Stimulated activated CD8-positive, alpha-beta memory T cell treated with anti-CD3 and anti-CD28 coated beads, Interleukin-2, amount 100 ng/mL, for 1 hour (primary cell): ENCODE results near the gene RPL13A.

Experiments used
- DNase-seq, 2 donors: peaks; one replicate each; pipeline ENCODE4 v3.0.0-alpha.2; 2020; ENCODE audit warnings: low read depth in 2 of 2

Gene RPL13A

DNA sequence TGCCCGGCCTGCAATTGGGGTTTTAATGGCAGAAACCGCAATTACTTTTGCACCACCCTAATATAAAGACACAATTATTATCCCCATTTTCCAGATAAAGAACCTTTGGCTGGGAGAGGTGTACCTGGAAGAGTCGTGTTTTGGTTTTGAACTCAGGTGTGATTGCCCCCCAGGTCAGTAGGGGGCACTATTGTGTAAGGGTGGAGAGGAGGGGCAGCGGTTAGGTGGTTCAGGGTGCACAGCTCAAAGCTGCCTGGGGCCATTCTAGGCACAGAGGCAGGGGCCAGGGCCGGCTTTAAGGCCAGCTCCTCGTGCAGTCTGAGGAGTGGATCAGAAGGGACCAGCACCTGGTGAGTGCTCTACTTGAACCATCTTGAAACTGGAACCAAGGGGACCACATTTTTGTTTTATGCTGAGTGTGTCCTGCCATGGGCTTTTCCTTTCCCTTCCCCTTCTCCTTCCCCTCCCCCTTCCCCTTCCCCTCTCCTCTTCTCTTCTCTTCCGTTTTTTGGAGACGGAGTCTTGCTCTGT is 19.2 kb downstream of the RPL13A start:
- peak; percentile 54 to 64 for DNase-seq

DNA sequence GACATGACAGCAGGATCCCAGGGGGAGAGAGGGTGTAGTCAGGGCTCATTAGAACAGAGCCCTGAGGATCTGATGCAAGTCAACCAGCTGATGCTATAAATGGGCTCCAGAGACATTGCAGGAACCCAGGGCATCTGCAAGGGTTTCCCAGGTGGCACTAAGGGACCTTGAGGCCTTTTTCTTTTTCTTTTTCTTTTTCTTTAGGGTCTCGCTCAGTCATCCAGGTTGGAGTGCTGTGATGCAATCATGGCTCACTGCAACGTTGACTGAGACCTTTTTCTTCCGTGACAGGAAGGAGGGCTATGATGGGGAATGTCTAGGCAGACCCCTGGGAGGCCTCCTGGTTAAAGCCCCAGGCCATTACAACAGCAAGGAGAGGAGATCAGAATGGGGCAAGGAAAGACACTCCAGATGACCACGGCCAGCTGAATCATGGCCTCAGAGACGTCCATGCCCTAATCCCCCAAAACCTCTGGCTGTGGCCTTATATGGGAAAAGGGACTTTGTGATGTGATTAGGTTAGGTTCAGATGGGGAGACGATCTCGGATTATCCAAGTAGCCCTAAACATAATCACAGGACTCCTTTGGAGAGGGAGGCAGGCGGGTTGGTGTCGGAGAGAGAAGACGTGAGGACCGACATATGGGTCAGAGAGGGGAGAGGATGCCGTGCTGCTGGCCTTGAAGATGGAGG is 20.5 kb downstream of the RPL13A start:
- no peak for DNase-seq

DNA sequence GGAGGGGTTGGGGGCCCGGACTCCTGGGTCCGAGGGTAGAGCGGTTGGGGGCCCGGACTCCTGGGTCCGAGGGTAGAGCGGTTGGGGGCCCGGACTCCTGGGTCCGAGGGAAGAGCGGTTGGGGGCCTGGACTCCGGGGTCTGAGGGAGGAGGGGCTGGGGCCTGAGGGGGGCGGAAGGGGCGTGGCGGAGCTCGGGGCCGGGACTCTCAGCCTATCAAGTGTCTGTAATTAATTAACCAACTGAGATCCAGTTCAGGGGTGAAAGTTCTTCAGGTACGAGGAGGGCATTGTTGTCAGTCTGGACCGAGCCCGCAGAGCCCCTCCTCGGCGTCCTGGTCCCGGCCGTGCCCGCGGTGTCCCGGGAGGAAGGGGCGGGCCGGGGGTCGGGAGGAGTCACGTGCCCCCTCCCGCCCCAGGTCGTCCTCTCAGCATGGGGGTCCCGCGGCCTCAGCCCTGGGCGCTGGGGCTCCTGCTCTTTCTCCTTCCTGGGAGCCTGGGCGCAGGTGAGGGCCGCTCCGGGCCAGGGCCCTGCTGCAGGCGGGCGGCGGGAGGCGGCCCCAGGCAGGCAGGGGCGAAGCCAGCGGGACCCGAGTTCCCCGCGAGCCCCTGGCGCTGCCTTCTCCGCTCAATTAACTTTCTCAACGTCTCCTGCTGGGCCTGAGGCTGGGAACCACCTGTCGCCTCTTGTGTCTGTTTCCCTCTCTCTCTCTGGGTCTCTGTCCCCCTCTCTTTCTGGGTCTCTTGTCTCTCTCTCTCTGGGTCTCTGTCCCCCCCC is 25.8 kb downstream of the RPL13A start:
- no peak for DNase-seq

DNA sequence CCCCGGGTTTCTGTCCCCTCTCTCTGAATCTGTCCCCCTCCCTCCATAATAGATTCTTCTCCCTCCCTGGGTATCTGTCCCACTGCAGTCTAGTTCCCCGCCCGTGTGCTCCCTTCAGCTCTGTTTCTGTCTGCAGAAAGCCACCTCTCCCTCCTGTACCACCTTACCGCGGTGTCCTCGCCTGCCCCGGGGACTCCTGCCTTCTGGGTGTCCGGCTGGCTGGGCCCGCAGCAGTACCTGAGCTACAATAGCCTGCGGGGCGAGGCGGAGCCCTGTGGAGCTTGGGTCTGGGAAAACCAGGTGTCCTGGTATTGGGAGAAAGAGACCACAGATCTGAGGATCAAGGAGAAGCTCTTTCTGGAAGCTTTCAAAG is 26.3 kb downstream of the RPL13A start:
- DNase-seq: no peak

DNA sequence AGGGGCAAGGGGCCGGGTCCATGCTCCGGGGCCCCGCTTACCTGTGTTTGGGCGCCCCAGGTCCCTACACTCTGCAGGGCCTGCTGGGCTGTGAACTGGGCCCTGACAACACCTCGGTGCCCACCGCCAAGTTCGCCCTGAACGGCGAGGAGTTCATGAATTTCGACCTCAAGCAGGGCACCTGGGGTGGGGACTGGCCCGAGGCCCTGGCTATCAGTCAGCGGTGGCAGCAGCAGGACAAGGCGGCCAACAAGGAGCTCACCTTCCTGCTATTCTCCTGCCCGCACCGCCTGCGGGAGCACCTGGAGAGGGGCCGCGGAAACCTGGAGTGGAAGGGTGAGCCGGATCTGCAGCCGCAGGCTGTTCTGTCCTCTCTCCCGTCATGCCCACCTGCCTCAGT is 26.7 kb downstream of the RPL13A start:
- DNase-seq: no peak

DNA sequence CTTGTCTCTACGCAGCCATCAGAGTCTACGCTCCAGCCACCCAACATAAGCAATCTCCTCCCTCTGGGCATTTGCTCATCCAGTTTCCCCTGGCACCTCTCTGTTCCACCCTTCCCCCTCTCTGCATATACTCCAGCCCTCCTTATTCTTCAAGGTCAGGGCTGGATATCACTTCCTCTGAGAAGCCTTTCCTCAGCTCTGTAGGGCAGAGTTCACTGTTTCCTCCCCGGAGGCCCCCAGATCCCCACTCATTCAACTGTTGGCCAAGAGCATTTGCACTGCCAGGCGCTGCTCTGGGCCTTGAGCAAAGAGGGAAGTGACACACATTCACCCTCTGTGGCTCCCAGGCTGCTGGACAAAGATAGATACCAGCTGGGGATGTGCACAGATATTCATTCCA is 28.4 kb downstream of the RPL13A start:
- DNase-seq: no peak

DNA sequence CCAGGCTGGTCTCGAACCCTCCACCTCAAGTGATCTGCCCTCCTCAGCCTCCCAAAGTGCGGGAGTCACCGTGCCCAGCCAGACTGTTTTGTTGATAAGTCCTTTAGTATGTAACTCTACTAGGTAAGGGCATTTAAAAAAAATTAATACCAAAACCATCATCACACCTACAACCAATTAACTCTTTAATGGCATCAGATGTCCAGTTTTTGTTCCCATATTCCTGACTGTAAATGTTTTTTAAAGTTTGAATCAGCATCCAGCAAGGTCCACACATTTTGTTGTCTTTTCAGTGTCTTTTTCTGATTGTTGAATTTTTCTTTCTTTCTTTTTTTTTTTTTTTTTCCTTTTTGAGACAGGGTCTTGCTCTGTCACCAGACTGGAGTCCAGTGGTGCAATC is 30.6 kb downstream of the RPL13A start:
- no peak for DNase-seq

DNA sequence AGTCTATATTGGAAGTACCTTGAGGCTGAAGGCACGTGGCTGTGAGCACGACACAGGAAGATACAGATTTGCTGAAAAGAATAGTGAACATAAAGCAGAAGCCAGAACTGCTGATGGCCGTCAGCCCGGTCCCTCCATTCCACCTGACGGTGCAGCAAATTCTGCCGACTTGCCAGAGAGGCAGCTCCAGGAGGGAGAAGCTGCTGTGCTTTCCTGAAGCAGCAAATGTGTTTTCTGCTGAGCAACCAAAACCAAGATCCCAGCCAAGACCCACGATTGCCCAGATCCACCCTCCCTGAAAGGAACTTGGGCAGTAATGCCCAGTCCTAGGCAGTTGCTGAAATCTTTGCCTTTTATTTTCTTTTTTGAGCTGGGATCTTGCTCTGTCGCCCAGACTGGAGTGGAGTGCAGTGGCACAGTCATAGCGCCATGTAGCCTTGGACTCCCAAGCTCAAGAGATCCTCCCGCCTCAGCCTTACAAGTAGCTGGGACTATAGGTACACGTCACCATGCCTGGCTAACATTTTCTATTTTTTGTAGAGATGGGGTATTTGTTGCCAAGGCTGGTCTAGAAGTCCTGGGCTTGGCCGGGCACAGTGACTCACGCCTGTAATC is 33.4 kb downstream of the RPL13A start:
- no peak for DNase-seq

DNA sequence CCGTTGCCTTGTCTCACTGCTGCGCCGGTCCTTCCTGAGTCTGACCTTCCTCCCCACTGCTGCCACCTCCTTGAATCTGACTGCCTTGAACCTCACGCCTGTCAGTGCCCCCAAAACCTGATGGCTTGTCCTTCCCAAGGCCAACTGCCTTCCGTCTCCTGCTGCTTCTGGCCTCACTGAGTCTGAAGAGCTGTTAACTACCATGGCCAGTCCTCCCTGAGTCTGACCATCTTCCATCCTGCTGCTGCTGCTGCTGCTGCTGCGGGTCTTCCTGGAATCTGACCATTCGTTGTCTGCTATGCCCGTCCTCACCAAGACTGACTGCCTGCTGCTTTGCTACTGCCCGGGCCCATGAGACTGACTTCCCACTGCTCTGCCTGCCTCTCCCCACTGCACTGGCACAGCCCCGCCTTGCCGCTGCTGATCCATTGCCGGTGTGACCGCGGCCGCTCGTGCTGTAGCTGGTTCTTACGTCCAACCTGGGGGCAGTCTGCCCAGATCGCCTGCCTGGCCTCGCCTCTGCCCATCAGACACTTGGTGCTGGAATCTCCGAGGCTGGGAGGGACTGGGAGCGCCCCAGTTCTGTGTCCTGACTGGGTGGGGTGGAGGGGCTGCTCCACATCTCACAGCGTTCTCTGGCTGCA is 37.5 kb downstream of the RPL13A start:
- no peak for DNase-seq

DNA sequence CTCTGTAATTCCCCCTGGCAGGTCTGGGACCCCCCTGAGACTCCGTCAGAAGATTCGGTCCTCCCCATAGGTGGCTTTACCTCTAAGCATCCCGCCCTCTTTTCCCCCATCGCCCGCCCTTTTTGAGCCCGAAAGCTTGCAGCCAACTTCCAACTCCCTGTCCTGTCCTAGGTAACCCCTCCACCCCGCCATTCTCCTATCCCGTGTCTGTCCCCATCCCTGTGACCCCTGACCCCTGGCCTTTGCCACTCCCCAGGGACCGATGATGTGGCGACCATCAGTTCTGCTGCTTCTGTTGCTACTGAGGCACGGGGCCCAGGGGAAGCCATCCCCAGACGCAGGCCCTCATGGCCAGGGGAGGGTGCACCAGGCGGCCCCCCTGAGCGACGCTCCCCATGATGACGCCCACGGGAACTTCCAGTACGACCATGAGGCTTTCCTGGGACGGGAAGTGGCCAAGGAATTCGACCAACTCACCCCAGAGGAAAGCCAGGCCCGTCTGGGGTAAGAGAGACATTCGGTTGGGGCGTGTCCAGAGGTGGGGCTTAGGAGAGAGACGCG is 40.9 kb downstream of the RPL13A start:
- no peak for DNase-seq

DNA sequence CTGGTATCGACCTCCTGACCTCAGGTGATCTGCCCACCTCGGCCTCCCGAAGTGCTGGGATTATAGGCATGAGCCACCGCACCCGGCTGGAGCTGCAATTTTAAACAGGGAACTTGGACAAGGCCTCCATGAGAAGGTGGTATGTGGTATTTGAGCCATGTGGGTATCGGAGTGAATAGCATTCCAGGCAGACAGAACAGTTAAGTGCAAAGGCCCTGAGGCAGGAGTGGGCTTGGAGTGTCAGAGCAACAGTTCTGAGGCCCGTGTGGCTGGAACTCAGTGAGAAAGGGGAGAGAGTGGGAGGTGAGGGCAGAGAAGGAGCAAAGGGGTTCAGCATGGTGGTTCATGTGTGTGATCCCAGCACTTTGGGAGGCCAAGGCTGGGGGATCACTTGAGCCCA is 43.3 kb downstream of the RPL13A start:
- DNase-seq: no peak

DNA sequence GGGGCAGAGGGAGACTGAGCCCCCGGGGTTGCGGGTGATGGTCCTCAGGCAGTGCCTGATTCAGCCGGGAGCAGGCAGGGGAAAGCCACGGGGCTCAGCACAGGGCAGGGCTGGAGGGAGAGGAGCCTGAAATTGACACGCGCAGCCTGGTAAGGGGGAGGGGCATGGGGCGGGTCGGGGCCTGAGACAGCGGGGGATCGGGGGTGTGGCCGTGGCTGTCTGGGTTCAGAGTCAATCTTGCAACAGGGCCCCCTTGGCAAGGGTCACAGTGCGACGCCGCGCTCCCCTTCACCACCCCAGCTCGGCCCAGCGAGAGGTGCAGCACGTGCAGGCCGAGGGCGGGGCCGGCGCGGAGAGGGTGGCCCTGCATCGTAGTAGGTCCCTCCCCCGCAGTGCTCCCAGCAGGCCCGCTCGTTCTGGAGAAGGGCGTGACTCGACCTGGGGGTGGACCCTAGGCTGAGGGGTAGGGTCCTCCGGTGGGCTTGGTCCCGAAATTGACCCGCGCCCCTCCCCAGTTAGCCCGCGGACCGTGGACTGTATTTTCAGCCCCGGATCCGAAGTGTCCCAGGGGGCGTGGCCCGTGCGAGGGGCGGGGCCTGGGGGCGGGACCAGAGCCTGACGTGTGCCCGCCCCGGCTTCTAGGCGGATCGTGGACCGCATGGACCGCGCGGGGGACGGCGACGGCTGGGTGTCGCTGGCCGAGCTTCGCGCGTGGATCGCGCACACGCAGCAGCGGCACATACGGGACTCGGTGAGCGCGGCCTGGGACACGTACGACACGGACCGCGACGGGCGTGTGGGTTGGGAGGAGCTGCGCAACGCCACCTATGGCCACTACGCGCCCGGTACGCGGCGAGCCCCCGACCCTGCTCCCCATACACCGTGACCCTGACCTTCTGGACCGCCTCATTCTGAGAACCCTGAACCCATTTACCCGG is 46.4 kb downstream of the RPL13A start:
- peak; percentile 69 for DNase-seq

DNA sequence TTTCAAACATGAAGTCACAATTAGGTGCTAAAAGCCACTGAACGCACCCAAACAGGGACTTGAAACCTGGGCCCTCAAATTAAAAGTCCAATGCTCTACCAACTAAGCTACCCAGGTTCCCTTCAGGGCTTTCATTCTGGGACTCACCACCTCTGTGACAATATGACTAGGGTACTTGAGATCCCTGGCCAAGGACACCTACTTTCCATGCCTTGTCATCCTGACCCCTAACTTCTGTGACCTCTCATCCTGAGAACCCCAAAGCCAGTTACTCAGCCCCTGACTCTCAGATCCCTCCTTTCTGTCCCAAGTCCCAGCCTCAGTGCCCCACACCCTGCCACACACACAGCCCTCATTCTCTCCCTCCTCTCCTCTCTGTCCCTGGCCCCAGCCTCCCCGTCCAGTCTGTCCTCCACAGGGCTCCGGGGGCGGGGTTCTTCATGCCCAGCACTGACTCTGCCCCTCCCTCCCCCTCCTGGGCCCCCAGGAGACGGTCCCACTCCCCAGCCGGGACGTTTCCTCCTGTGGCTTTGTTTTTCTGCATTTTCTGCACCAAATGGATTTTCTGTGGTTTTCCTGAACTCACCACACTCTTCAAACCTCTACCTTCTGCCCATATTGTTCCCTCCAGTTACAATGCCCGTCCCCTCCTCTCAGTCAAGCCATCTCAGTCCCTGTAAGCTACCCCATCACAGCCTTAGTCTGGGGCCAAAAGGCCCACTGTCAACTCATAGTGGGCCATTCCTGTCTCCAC is 47.4 kb downstream of the RPL13A start:
- no peak for DNase-seq

DNA sequence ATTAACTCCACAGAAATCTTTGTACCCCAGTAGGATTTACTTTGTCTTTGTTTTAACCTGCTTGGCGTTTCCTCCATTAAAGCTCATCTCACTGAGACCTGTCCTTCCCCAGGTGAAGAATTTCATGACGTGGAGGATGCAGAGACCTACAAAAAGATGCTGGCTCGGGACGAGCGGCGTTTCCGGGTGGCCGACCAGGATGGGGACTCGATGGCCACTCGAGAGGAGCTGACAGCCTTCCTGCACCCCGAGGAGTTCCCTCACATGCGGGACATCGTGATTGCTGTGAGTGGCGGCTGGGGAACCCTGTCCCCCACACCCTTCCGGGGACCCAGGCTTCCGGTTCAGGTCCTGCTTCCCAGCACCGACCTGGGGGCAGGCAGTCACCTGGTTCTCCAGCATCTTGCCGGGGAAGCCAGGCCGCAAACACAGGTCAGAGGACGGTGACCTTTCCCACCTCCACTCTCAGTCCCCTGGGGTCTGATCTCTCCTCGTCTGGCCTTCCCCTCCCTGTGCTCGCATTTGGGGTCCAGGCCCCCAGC is 49.6 kb downstream of the RPL13A start:
- no peak for DNase-seq

DNA sequence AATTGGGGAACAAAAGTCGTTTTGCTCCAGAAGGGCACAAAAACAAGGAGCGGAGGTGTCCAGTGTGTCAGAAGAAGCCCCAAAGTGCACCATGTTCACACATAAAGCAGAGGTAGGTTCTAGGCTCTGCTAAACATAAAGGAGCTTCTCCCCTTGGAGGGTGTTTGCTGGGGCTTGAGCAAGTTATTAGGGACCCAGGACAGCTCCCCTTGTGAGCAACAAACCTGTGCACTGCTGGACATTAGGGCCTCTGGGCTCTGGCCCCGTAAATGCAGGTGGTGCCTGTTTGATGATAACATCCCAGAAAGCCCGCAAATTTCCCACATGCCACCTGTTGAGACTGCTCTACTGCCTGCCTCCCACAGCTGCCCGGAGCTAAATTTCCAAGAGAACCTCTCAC is 51.2 kb downstream of the RPL13A start:
- DNase-seq: no peak

DNA sequence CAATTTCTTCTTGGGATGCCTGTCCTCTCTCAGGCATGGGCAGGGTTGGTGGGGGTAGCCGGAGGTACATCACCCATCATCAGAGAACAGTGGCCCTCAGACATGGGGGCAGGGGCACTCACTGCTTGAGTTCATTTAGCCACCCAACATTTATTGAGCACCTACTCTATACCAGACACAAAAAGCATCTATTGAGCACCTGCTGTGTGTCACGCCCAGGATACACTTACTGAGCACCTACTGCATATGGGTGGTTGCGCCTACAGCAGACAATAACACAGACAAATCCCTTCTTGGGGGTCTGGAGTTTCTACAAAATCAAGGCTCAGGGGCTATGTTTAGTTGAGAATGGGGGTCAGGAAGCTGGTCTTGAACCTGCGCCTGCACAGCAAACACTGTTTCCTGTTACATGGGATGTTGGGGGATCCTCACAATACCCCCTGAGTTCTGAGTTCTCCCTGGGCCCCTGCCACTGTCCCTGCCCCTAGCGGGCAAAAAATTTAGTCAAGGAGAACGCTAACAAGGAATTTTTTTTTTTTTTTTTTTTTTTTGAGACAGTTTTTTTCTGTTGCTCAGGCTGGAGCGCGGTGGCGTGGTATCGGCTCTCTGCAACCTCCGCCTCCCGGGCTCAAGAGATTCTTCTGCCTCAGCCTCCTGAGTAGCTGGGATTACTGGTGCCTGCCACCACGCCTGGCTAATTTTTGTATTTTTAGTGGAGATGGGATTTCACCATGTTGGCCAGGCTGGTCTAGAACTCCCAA is 52.0 kb downstream of the RPL13A start:
- DNase-seq: no peak
